IPS-20b (cell line): ENCODE data around the gene RXRG.
A peak's percentile ranks its signal among the peaks of the same experiment; 100 is the strongest.

Experiments
- H3K27ac ChIP-seq: one replicate; pipeline ENCODE4 v1.5.1; 2013; ENCODE audit warnings: low read length
- H3K27me3 ChIP-seq: 2 replicates; pipeline ENCODE4 v1.6.1; 2013; ENCODE audit warnings: mild to moderate bottlenecking, low read length, inconsistent platforms; ENCODE audit not compliant: insufficient read depth
- H3K36me3 ChIP-seq: 2 replicates; pipeline ENCODE4 v1.6.1; 2013; ENCODE audit warnings: low read depth, mild to moderate bottlenecking, inconsistent platforms, low read length, moderate library complexity; ENCODE audit not compliant: insufficient read depth
- H3K4me1 ChIP-seq: 2 replicates; pipeline ENCODE4 v1.6.1; 2013; ENCODE audit warnings: mild to moderate bottlenecking, control low read depth, inconsistent platforms, low read length, moderate library complexity; ENCODE audit not compliant: insufficient read depth
- H3K4me3 ChIP-seq: 2 replicates; pipeline ENCODE4 v1.5.1; 2013; ENCODE audit warnings: mild to moderate bottlenecking, low read length, inconsistent platforms
- H3K9ac ChIP-seq: 2 replicates; pipeline ENCODE4 v1.6.1; 2013; ENCODE audit warnings: low read depth, mild to moderate bottlenecking, inconsistent platforms, low read length, moderate library complexity
- H3K9me3 ChIP-seq: 2 replicates; pipeline ENCODE4 v1.6.1; 2013; ENCODE audit warnings: mild to moderate bottlenecking, low read depth, low read length, inconsistent platforms; ENCODE audit not compliant: insufficient read depth

The RXRG gene

GRCh38 chr1:165445388-165445787 is 462 bp upstream of the RXRG start:
- no peaks in the 10 kb centered on the region for H3K9me3 ChIP-seq
- no peaks in the 10 kb centered on the region for H3K36me3 ChIP-seq
- peaks cover 86% of the 10 kb centered on the region for H3K27me3 ChIP-seq
- no peak overlapping the region for H3K9ac ChIP-seq
- peak overlapping the region; percentile 57 for H3K4me3 ChIP-seq
- peaks cover 12% of the 10 kb centered on the region for H3K4me1 ChIP-seq
- no peak overlapping the region for H3K27ac ChIP-seq

- no peaks in the 10 kb centered on the region for H3K36me3 ChIP-seq
- H3K27ac ChIP-seq: no peak overlapping the region
- H3K4me1 ChIP-seq: peaks cover 15% of the 10 kb centered on the region
- H3K27me3 ChIP-seq: peaks cover 96% of the 10 kb centered on the region
- H3K9ac ChIP-seq: no peak overlapping the region
- no peaks in the 10 kb centered on the region for H3K9me3 ChIP-seq
- peak overlapping the region; percentile 57 for H3K4me3 ChIP-seq
Observed at GRCh38 chr1:165443539-165444311, 1.2 kb downstream of the RXRG start.

GRCh38 chr1:165442653-165443052 is 2.3 kb downstream of the RXRG start:
- Histone ChIP-seq H3K27ac (no peak overlapping the region), H3K27me3 (peaks cover 85% of the 10 kb centered on the region), H3K9me3 (no peaks in the 10 kb centered on the region), H3K4me1 (peaks cover 15% of the 10 kb centered on the region), H3K36me3 (no peaks in the 10 kb centered on the region), H3K4me3 (no peak overlapping the region), H3K9ac (no peak overlapping the region)

- Histone ChIP-seq H3K4me1 (peaks cover 15% of the 10 kb centered on the region), H3K4me3 (no peak overlapping the region), H3K27me3 (peaks cover 79% of the 10 kb centered on the region), H3K9ac (no peak overlapping the region), H3K27ac (no peak overlapping the region), H3K9me3 (no peaks in the 10 kb centered on the region), H3K36me3 (no peaks in the 10 kb centered on the region)
Observed at GRCh38 chr1:165442053-165442452, 2.9 kb downstream of the RXRG start.

- Histone ChIP-seq H3K36me3 (no peaks in the 10 kb centered on the region), H3K27ac (no peak overlapping the region), H3K4me3 (no peak overlapping the region), H3K27me3 (peaks cover 72% of the 10 kb centered on the region), H3K9me3 (no peaks in the 10 kb centered on the region), H3K9ac (no peak overlapping the region), H3K4me1 (peaks cover 18% of the 10 kb centered on the region)
Observed at GRCh38 chr1:165441166-165441880, 3.6 kb downstream of the RXRG start.

- Histone ChIP-seq H3K9ac (no peak overlapping the region), H3K36me3 (no peaks in the 10 kb centered on the region), H3K4me3 (no peak overlapping the region), H3K4me1 (peaks cover 14% of the 10 kb centered on the region; the same call in 1 of the 2 replicates), H3K9me3 (no peaks in the 10 kb centered on the region), H3K27me3 (peaks cover 52% of the 10 kb centered on the region), H3K27ac (no peak overlapping the region)
Observed at GRCh38 chr1:165439330-165439729, 5.6 kb downstream of the RXRG start.

- no peaks in the 10 kb centered on the region for H3K9me3 ChIP-seq
- no peak overlapping the region for H3K9ac ChIP-seq
- H3K36me3 ChIP-seq: no peaks in the 10 kb centered on the region
- H3K4me1 ChIP-seq: peaks cover 7% of the 10 kb centered on the region; the same call in 1 of the 2 replicates
- no peak overlapping the region for H3K4me3 ChIP-seq
- peaks cover 29% of the 10 kb centered on the region for H3K27me3 ChIP-seq
- no peak overlapping the region for H3K27ac ChIP-seq
Observed at GRCh38 chr1:165436994-165437393, 7.9 kb downstream of the RXRG start.

- no peak overlapping the region for H3K4me3 ChIP-seq
- H3K27me3 ChIP-seq: peaks cover 17% of the 10 kb centered on the region
- no peaks in the 10 kb centered on the region for H3K36me3 ChIP-seq
Observed at GRCh38 chr1:165435801-165436200, 9.1 kb downstream of the RXRG start.

GRCh38 chr1:165434281-165434680 is 10.6 kb downstream of the RXRG start:
- H3K27ac ChIP-seq: no peak overlapping the region
- H3K9ac ChIP-seq: no peak overlapping the region
- H3K27me3 ChIP-seq: peaks cover 2% of the 10 kb centered on the region; the same call in 1 of the 2 replicates
- no peaks in the 10 kb centered on the region for H3K36me3 ChIP-seq
- no peaks in the 10 kb centered on the region for H3K9me3 ChIP-seq
- peaks cover 6% of the 10 kb centered on the region; the same call in 1 of the 2 replicates for H3K4me1 ChIP-seq
- no peak overlapping the region for H3K4me3 ChIP-seq

More at GRCh38 chr1:165435801-165436200, 9.1 kb downstream of the RXRG start:
- Histone ChIP-seq H3K4me1 (peaks cover 7% of the 10 kb centered on the region; the same call in 1 of the 2 replicates), H3K9ac (no peak overlapping the region), H3K9me3 (no peaks in the 10 kb centered on the region), H3K27ac (no peak overlapping the region)

- H3K4me1 ChIP-seq: no peaks in the 10 kb centered on the region
- H3K4me3 ChIP-seq: no peak overlapping the region
Observed at GRCh38 chr1:165431079-165431478, 13.8 kb downstream of the RXRG start.

GRCh38 chr1:165426745-165427144 is 18.2 kb downstream of the RXRG start:
- H3K4me3 ChIP-seq: no peak overlapping the region
- no peak overlapping the region for H3K27ac ChIP-seq
- no peaks in the 10 kb centered on the region for H3K4me1 ChIP-seq
- no peak overlapping the region for H3K9ac ChIP-seq
- H3K36me3 ChIP-seq: no peaks in the 10 kb centered on the region
- no peaks in the 10 kb centered on the region for H3K9me3 ChIP-seq
- H3K27me3 ChIP-seq: no peaks in the 10 kb centered on the region; the same call in 1 of the 2 replicates

More at GRCh38 chr1:165431079-165431478, 13.8 kb downstream of the RXRG start:
- H3K9me3 ChIP-seq: no peaks in the 10 kb centered on the region
- H3K9ac ChIP-seq: no peak overlapping the region
- H3K36me3 ChIP-seq: no peaks in the 10 kb centered on the region
- H3K27ac ChIP-seq: no peak overlapping the region
- no peaks in the 10 kb centered on the region for H3K27me3 ChIP-seq

- Histone ChIP-seq H3K9ac (no peak overlapping the region), H3K4me1 (no peaks in the 10 kb centered on the region), H3K27me3 (no peaks in the 10 kb centered on the region; the same call in 1 of the 2 replicates), H3K36me3 (no peaks in the 10 kb centered on the region), H3K27ac (no peak overlapping the region), H3K4me3 (no peak overlapping the region), H3K9me3 (no peaks in the 10 kb centered on the region)
Observed at GRCh38 chr1:165425621-165426020, 19.3 kb downstream of the RXRG start.
